SK-N-SH (cell line): ENCODE results near the gene S100A9. TPM values are rescaled to one million over a fixed set of nuclear protein-coding genes. Genes with fewer than 3 reads are reported as not detected.

Source experiments
- CTCF ChIA-PET: fragments of 300-600, 350-600 bp; formaldehyde crosslinking; extraction: SDS; loops from one replicate; lab custom pipeline; 2021; lab: Yijun Ruan, JAX
- POLR2A ChIA-PET: fragments of 350-600 bp; sonication (Branson Sonifier 250); formaldehyde crosslinking; extraction: SDS; loops from one replicate; lab custom pipeline; 2020; ENCODE audit warnings: antibody characterized with exemption, inconsistent platforms; lab: Yijun Ruan, JAX
- DNase-seq: peaks from one replicate; pipeline ENCODE4 v3.0.0; 2012
- H2AFZ ChIP-seq: fragments of 200-600 bp; sonication (generic); 2 replicates; pipeline ENCODE4 v1.8.1; 2016; ENCODE audit warnings: antibody characterized with exemption, mild to moderate bottlenecking, low read depth
- H3F3A ChIP-seq: fragments of 200-600 bp; sonication (generic); replicated peaks from 2 replicates; pipeline ENCODE3; 2016; ENCODE audit warnings: antibody characterized with exemption, mild to moderate bottlenecking; ENCODE audit not compliant: insufficient read depth
- H3K27ac ChIP-seq, 2 experiments: fragments of 200-500 bp in 1 of 2; fragments of 200-600 bp in 1 of 2; sonication (Bioruptor generic) in 1 of 2; sonication (generic), shearing (Covaris generic) in 1 of 2; 2 replicates each; pipeline versions ENCODE4 v1.5.1 to v1.6.1; 2014 to 2016; ENCODE audit warnings: low read depth in 2 of 2, inconsistent platforms in 1 of 2, low read length in 1 of 2, mild to moderate bottlenecking in 1 of 2, mixed read lengths in 1 of 2
- H3K27me3 ChIP-seq: fragments of 200-600 bp; sonication (generic), shearing (Covaris generic); 2 replicates; pipeline ENCODE4 v1.6.1; 2016; ENCODE audit warnings: mixed run types; ENCODE audit not compliant: insufficient read depth
- H3K36me3 ChIP-seq, 2 experiments: fragments of 200-500 bp in 1 of 2; fragments of 200-600 bp in 1 of 2; sonication (Bioruptor generic) in 1 of 2; sonication (generic) in 1 of 2; replicated peaks in 1 of 2; 2 replicates each; pipeline versions ENCODE3 to v1.5.1; 2014 to 2016; ENCODE audit warnings: low read length in 1 of 2, mild to moderate bottlenecking in 1 of 2; ENCODE audit not compliant: insufficient read depth in 2 of 2, control insufficient read depth in 1 of 2
- H3K4me1 ChIP-seq, 2 experiments: fragments of 200-500 bp in 1 of 2; fragments of 200-600 bp in 1 of 2; sonication (Bioruptor generic) in 1 of 2; sonication (generic), shearing (Covaris generic) in 1 of 2; 2 replicates each; pipeline versions ENCODE4 v1.5.1 to v1.6.1; 2014 to 2016; ENCODE audit warnings: low read depth in 1 of 2, low read length in 1 of 2, mixed run types in 1 of 2; ENCODE audit not compliant: insufficient read depth in 2 of 2, control insufficient read depth in 1 of 2
- H3K4me2 ChIP-seq: fragments of 200-600 bp; sonication (generic), shearing (Covaris generic); 2 replicates; pipeline ENCODE4 v1.6.1; 2017; ENCODE audit warnings: mixed run types
- H3K4me3 ChIP-seq, 2 experiments: fragments of 200-500 bp in 1 of 2; fragments of 200-600 bp in 1 of 2; sonication (Bioruptor generic) in 1 of 2; sonication (generic), shearing (Covaris generic) in 1 of 2; 2 replicates each; pipeline versions ENCODE4 v1.5.1 to v1.8.1; 2014 to 2016; ENCODE audit warnings: low read depth in 2 of 2, inconsistent platforms in 1 of 2, low read length in 1 of 2, mild to moderate bottlenecking in 1 of 2, mixed read lengths in 1 of 2, moderate library complexity in 1 of 2
- H3K79me2 ChIP-seq: fragments of 200-600 bp; sonication (generic); 2 replicates; pipeline ENCODE4 v1.8.1; 2017; ENCODE audit warnings: mild to moderate bottlenecking; ENCODE audit not compliant: insufficient read depth
- H3K9ac ChIP-seq: fragments of 200-600 bp; sonication (generic); 2 replicates; pipeline ENCODE4 v1.6.1; 2017; ENCODE audit warnings: mixed run types
- H3K9me2 ChIP-seq: fragments of 200-600 bp; sonication (generic); 2 replicates; pipeline ENCODE4 v1.6.1; 2017; ENCODE audit warnings: mixed run types
- H3K9me3 ChIP-seq: fragments of 200-600 bp; sonication (generic); 2 replicates; pipeline ENCODE4 v1.6.1; 2017; ENCODE audit warnings: mixed run types, mild to moderate bottlenecking, moderate library complexity
- H4K20me1 ChIP-seq: fragments of 200-600 bp; sonication (generic); 2 replicates; pipeline ENCODE4 v1.6.1; 2017; ENCODE audit warnings: mild to moderate bottlenecking, mixed run types; ENCODE audit not compliant: insufficient read depth
- CHD2 ChIP-seq: fragments of 150-350 bp; IDR thresholded peaks from 2 replicates; pipeline ENCODE4 v1.6.1; 2018; ENCODE audit warnings: low read length; ENCODE audit not compliant: partially characterized antibody
- ELF1 ChIP-seq: IDR thresholded peaks from 2 replicates; pipeline ENCODE4 v1.4.0; 2012
- EP300 ChIP-seq, 2 experiments: IDR thresholded peaks; 2 replicates each; pipeline versions ENCODE4 v1.4.0 to v1.6.1; 2012; ENCODE audit warnings: borderline replicate concordance in 1 of 2, low read depth in 1 of 2, low read length in 1 of 2
- EZH2phosphoT487 ChIP-seq: fragments of 200-600 bp; sonication (generic); IDR thresholded peaks from 2 replicates; pipeline ENCODE4 v1.6.1; 2017; ENCODE audit warnings: low read depth, mixed run types, mild to moderate bottlenecking, antibody characterized with exemption, moderate library complexity, borderline replicate concordance
- FOSL2 ChIP-seq: IDR thresholded peaks from 2 replicates; pipeline ENCODE4 v1.4.0; 2012; ENCODE audit warnings: low read depth, mild to moderate bottlenecking, moderate library complexity, borderline replicate concordance
- IRF3 ChIP-seq: fragments of 150-350 bp; IDR thresholded peaks from 2 replicates; pipeline ENCODE4 v1.6.1; 2016; ENCODE audit warnings: mild to moderate bottlenecking, low read depth, low read length
- JUND ChIP-seq: IDR thresholded peaks from 2 replicates; pipeline ENCODE4 v1.4.0; 2012
- MEF2A ChIP-seq: IDR thresholded peaks from 2 replicates; pipeline ENCODE4 v1.4.0; 2012; ENCODE audit warnings: low read depth, borderline replicate concordance
- MXI1 ChIP-seq: IDR thresholded peaks from 2 replicates; pipeline ENCODE4 v1.6.1; 2012; ENCODE audit warnings: mild to moderate bottlenecking, low read depth, low read length, improper control_type of control experiment
- NFIC ChIP-seq: IDR thresholded peaks from 2 replicates; pipeline ENCODE4 v1.4.0; 2012; ENCODE audit warnings: borderline replicate concordance
- RAD21 ChIP-seq: IDR thresholded peaks from 2 replicates; pipeline ENCODE4 v1.6.1; 2012; ENCODE audit warnings: mild to moderate bottlenecking, low read length
- RFX5 ChIP-seq: IDR thresholded peaks from 2 replicates; pipeline ENCODE4 v1.6.1; 2012; ENCODE audit warnings: mild to moderate bottlenecking, improper control_type of control experiment, low read length
- RXRA ChIP-seq: IDR thresholded peaks from 2 replicates; pipeline ENCODE4 v1.4.0; 2012; ENCODE audit warnings: low read depth, mild to moderate bottlenecking, borderline replicate concordance
- SIN3A ChIP-seq: IDR thresholded peaks from 2 replicates; pipeline ENCODE4 v1.6.1; 2012; ENCODE audit warnings: low read depth, mild to moderate bottlenecking, low read length, moderate library complexity, borderline replicate concordance
- SMC3 ChIP-seq: IDR thresholded peaks from 2 replicates; pipeline ENCODE4 v1.6.1; 2012; ENCODE audit warnings: low read depth, low read length, improper control_type of control experiment
- TAF1 ChIP-seq: IDR thresholded peaks from 2 replicates; pipeline ENCODE4 v1.6.1; 2012; ENCODE audit warnings: low read depth, mild to moderate bottlenecking, low read length, moderate library complexity, borderline replicate concordance
- TCF12 ChIP-seq: IDR thresholded peaks from 2 replicates; pipeline ENCODE4 v1.4.0; 2012
- USF1 ChIP-seq: IDR thresholded peaks from 2 replicates; pipeline ENCODE4 v1.4.0; 2012; ENCODE audit warnings: low read depth, borderline replicate concordance
- USF2 ChIP-seq: fragments of 150-350 bp; IDR thresholded peaks from 2 replicates; pipeline ENCODE4 v1.6.1; 2017; ENCODE audit warnings: antibody characterized with exemption, low read length, low read depth, borderline replicate concordance
- YY1 ChIP-seq: IDR thresholded peaks from 2 replicates; pipeline ENCODE4 v1.4.0; 2012; ENCODE audit warnings: low read depth, mild to moderate bottlenecking
- WGBS: methylation state at CpG from one replicate; pipeline ENCODE4 v1.1.6; 2017; ENCODE audit warnings: low lambda C conversion rate; 5-methylcytosine and 5-hydroxymethylcytosine counted together
- polyA plus RNA-seq, 3 experiments: library from polyadenylated mRNA; depleted of rRNA; stranded (reverse); fragments of >200 nt; gene quantifications; 2 replicates each; pipeline ENCODE4 v1.2.3, GENCODE V29; 2012
- TF ChIP-seq, protein P1 (sequence below): IDR thresholded peaks from 2 replicates; pipeline ENCODE4; 2012

Gene S100A9
- polyA plus RNA-seq, 1 of the 3 experiments (the other 2 are of a cell fraction) = not detected

- H3F3A ChIP-seq = no peaks in the 10 kb centered on the region
- no peak overlapping the region for H3K9ac ChIP-seq
- no peaks in the 10 kb centered on the region for H3K9me3 ChIP-seq
- 10% methylated on average over 8 of the region's 8 CpGs for WGBS
- no peaks in the 10 kb centered on the region for H3K36me3 ChIP-seq
- H2AFZ ChIP-seq = no peak overlapping the region
- H3K79me2 ChIP-seq = no peaks in the 10 kb centered on the region
- H3K4me1 ChIP-seq = no peaks in the 10 kb centered on the region
- TF ChIP-seq MEF2A (no peak), RFX5 (no peak), USF1 (no peak), YY1 (no peak), NFIC (no peak), MXI1 (no peak), IRF3 (no peak), FOSL2 (no peak), USF2 (no peak), EP300 (IDR thresholded peaks at IDR 0.05; ENCODE audit: borderline replicate concordance in 1 of 2, low read depth in 1 of 2, low read length in 1 of 2) (no peak), RXRA (no peak), CHD2 (no peak)
- TF ChIP-seq, protein P1, sequence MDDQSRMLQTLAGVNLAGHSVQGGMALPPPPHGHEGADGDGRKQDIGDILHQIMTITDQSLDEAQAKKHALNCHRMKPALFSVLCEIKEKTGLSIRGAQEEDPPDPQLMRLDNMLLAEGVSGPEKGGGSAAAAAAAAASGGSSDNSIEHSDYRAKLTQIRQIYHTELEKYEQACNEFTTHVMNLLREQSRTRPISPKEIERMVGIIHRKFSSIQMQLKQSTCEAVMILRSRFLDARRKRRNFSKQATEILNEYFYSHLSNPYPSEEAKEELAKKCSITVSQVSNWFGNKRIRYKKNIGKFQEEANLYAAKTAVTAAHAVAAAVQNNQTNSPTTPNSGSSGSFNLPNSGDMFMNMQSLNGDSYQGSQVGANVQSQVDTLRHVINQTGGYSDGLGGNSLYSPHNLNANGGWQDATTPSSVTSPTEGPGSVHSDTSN = no peak
- TF ChIP-seq, all 33 proteins: peak for 0
- no peak overlapping the region for H3K4me2 ChIP-seq
- DNase-seq = no peak
- H3K27ac ChIP-seq = no peak overlapping the region
- H4K20me1 ChIP-seq = no peaks in the 10 kb centered on the region
- H3K27me3 ChIP-seq = peaks cover 31% of the 10 kb centered on the region; the same call in 1 of the 2 replicates
- H3K4me3 ChIP-seq = no peak overlapping the region
- no peaks in the 10 kb centered on the region for H3K9me2 ChIP-seq
- CTCF ChIA-PET = interaction anchor here (1.6 to 2.8 kb wide), 3 partner anchors 11 to 129 kb away, joined by 5 to 11 read pairs (median 6); no protein-coding TSS in a partner anchor
- POLR2A ChIA-PET = no interaction called here
Observed at GRCh38 chr1:153365696-153366095, 8.0 kb downstream of the S100A9 start.

DNA sequence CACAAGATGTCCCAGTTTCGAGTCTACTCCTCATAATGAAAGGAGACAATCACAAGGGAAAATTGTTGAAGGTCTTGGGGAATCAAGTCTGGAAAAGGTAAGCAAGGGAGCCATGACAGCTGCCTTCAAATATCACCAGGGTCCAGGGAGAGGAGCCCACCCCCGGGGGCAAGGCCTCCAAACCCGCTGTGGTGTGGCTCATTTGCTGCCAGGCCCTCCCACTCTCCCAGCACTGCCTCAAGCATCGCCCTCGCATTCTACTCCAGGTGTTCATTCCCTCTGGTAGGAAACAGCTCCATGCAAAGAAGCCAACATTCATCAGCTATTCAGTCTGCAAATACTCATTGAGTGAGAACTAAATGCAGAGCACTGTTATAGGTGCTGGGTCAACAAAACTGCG, 8.6 kb downstream of the S100A9 start:
- H3K36me3 ChIP-seq = no peaks in the 10 kb centered on the region
- H3K4me2 ChIP-seq = no peak overlapping the region
- H3K4me1 ChIP-seq = no peaks in the 10 kb centered on the region
- no peak for DNase-seq
- H3K9me3 ChIP-seq = no peaks in the 10 kb centered on the region
- TF ChIP-seq YY1 (no peak), TAF1 (no peak), NFIC (no peak), IRF3 (no peak), RAD21 (no peak), SIN3A (no peak), MEF2A (no peak), EP300 (IDR thresholded peaks at IDR 0.05; ENCODE audit: borderline replicate concordance in 1 of 2, low read depth in 1 of 2, low read length in 1 of 2) (no peak), SMC3 (no peak), CHD2 (no peak), TCF12 (no peak), EZH2phosphoT487 (no peak), ELF1 (no peak), JUND (no peak)
- no peaks in the 10 kb centered on the region for H4K20me1 ChIP-seq
- no peak overlapping the region for H2AFZ ChIP-seq
- peaks cover 31% of the 10 kb centered on the region; the same call in 1 of the 2 replicates for H3K27me3 ChIP-seq
- H3K79me2 ChIP-seq = no peaks in the 10 kb centered on the region
- H3F3A ChIP-seq = no peaks in the 10 kb centered on the region
- no peak overlapping the region for H3K27ac ChIP-seq
- H3K9me2 ChIP-seq = no peaks in the 10 kb centered on the region
- ChIA-PET POLR2A (no interaction called here), CTCF (interaction anchor here (1.8 to 2.8 kb wide), 3 partner anchors 11 to 129 kb away, joined by 5 to 11 read pairs (median 6); no protein-coding TSS in a partner anchor)
- 11% methylated on average over 6 of the region's 6 CpGs for WGBS
- no peak overlapping the region for H3K4me3 ChIP-seq
- H3K9ac ChIP-seq = no peak overlapping the region
